Uterus (tissue), 4 donors: ENCODE results near the gene OR2M7. TPM values are rescaled to one million over a fixed set of nuclear protein-coding genes. Genes with fewer than 3 reads are reported as not detected.

Experiments
- DNase-seq, 2 donors: peaks; one replicate each; pipeline ENCODE4 v3.0.0-alpha.2; 2019 to 2020
- H3K27ac ChIP-seq, 2 donors: fragments of 200-600 bp; sonication (generic); 1 replicate in 1 of 2; 2 replicates in 1 of 2; pipeline ENCODE4 v1.5.1; 2016 to 2018
- H3K27me3 ChIP-seq, 2 donors: fragments of 200-600 bp; sonication (generic); one replicate each; pipeline ENCODE4 v1.5.1; 2018 to 2019; ENCODE audit warnings: control low read depth in 1 of 2
- H3K36me3 ChIP-seq, 2 donors: fragments of 200-600 bp; sonication (generic); one replicate each; pipeline ENCODE4 v1.5.1; 2019; ENCODE audit warnings: control low read depth in 1 of 2
- H3K4me1 ChIP-seq, 2 donors: fragments of 200-600 bp; sonication (generic); one replicate each; pipeline ENCODE4 v1.5.1; 2018 to 2019; ENCODE audit warnings: control low read depth in 1 of 2
- H3K4me3 ChIP-seq, 2 donors: fragments of 200-600 bp; sonication (generic); 1 replicate in 1 of 2; 2 replicates in 1 of 2; pipeline ENCODE4 v1.5.1; 2018 to 2019; ENCODE audit warnings: mild to moderate bottlenecking in 1 of 2
- H3K9me3 ChIP-seq, 2 donors: fragments of 200-600 bp; sonication (generic); one replicate each; pipeline ENCODE4 v1.5.1; 2019; ENCODE audit warnings: control low read depth in 1 of 2
- POLR2A ChIP-seq, 2 donors: fragments of 450-650 bp; IDR thresholded peaks; one replicate each; pipeline ENCODE4 v1.6.1; 2016; ENCODE audit warnings: antibody characterized with exemption in 2 of 2, mild to moderate bottlenecking in 1 of 2, moderate library complexity in 1 of 2
- intact Hi-C: fragments of 100-400 bp; cut with DNase I; formaldehyde crosslinking; loops from one replicate; pipeline ENCODE4 v1.15.1; 2023; ENCODE audit warnings: low total_unique reads
- total RNA-seq, 4 donors: library from RNA; depleted of rRNA in 3 of 4; stranded (reverse); fragments of >200 nt in 3 of 4; gene quantifications; one replicate each; pipeline versions ENCODE4 v1.1.0 to v1.2.4, GENCODE V29; 2014 to 2023
- TF ChIP-seq, protein P1 (sequence below), 4 experiments: fragments of 200-600 bp in 2 of 4; fragments of 450-650 bp in 2 of 4; sonication (generic) in 2 of 4; IDR thresholded peaks; one replicate each; pipeline ENCODE4 v1.5.1; 2016 to 2019; ENCODE audit warnings: antibody characterized with exemption in 4 of 4, mild to moderate bottlenecking in 2 of 4, moderate library complexity in 1 of 4
- donor health status: DM: yes; HTN: yes; CAD: no.

Gene OR2M7
- total RNA-seq, 4 donors from 2014 or later, result not detected

DNA sequence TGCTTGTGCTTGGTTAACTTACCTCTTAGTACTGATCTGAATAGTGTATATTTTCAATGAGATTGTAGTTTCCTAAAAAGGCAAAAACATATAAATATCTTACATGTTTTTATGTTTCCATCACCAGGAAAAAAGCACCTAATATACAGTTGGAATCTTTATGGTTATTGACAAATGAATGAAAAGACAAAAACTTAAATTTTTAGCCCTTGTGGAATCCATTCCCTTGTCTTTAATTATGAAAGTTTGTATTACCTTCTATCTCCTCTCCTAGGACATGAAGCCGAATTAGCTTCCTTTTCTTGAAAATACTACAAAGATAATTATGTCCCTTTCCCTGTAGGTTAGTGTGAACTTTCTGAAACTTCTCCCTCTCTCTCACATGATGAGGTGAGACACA lies 21.0 kb downstream of the OR2M7 start, which contains the start of gene OR2T12:
OR2T12 (minus strand) TSS at position 101 of the 400 bp plus-strand sequence. CDS start 7,846 bp downstream, outside the sequence.
- intact Hi-C loops, result no loop called here
- DNase-seq, result no peak
- Histone ChIP-seq H3K4me1 (no peaks in the 10 kb centered on the region), H3K27ac (no peak within 1 kb of the TSS), H3K4me3 (no peak within 1 kb of the TSS), H3K9me3 (no peaks in the 10 kb centered on the region), H3K36me3 (no peaks in the 10 kb centered on the region), H3K27me3 (no peaks in the 10 kb centered on the region)
- TF ChIP-seq POLR2A (IDR thresholded peaks at IDR 0.05), result no peak
- TF ChIP-seq, protein P1, sequence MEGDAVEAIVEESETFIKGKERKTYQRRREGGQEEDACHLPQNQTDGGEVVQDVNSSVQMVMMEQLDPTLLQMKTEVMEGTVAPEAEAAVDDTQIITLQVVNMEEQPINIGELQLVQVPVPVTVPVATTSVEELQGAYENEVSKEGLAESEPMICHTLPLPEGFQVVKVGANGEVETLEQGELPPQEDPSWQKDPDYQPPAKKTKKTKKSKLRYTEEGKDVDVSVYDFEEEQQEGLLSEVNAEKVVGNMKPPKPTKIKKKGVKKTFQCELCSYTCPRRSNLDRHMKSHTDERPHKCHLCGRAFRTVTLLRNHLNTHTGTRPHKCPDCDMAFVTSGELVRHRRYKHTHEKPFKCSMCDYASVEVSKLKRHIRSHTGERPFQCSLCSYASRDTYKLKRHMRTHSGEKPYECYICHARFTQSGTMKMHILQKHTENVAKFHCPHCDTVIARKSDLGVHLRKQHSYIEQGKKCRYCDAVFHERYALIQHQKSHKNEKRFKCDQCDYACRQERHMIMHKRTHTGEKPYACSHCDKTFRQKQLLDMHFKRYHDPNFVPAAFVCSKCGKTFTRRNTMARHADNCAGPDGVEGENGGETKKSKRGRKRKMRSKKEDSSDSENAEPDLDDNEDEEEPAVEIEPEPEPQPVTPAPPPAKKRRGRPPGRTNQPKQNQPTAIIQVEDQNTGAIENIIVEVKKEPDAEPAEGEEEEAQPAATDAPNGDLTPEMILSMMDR (IDR thresholded peaks at IDR 0.05), result no peak

DNA sequence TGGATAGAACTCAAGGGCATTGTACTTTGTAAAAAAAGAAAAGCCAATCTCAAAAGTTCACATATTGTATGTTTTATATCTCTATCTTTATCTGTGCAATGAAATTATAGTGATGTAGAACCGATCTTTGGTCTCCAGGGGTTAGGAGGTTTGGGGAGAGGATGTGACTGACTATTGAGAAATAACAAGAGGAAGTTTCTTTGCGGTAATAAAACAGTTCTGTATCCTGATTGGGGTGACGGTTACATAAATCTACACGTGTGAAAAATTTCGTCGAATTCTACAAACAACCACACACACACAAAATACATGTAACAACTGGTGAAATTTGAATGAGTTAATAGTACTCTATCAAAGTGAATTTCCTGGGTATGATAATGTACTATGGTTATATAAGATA lies 36.0 kb downstream of the OR2M7 start:
- TF ChIP-seq POLR2A (IDR thresholded peaks at IDR 0.05), result no peak
- TF ChIP-seq, protein P1 (IDR thresholded peaks at IDR 0.05), result no peak
- Histone ChIP-seq H3K9me3 (no peaks in the 10 kb centered on the region), H3K4me3 (no peak overlapping the region), H3K4me1 (no peaks in the 10 kb centered on the region), H3K27ac (no peak overlapping the region), H3K36me3 (no peaks in the 10 kb centered on the region), H3K27me3 (no peaks in the 10 kb centered on the region)
- DNase-seq, result no peak
- intact Hi-C loops, result no loop called here

DNA sequence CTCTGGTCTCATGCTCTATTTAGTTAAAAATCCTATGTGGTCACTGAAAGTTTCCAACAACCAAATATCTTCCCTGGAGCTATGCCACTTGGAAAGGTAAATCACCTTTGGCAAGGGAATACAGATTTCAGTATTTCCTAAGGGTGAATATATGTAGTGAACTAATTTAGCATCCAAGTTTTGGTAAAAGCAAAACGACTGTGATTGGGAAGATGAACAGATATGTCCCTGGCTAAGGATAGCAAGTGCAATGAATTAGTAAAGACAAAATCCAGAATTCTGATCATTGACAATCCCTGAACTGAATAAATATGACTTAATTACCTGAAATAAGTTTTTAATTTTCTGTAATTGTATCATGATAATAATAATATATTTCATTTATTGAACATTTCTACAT lies 46.5 kb downstream of the OR2M7 start, which contains the start of gene OR2T33:
OR2T33 (minus strand) TSS at position 101 of the 400 bp plus-strand sequence. CDS start 4,162 bp downstream, outside the sequence.
- TF ChIP-seq POLR2A (IDR thresholded peaks at IDR 0.05), result no peak
- TF ChIP-seq, protein P1 (IDR thresholded peaks at IDR 0.05), result no peak
- H3K9me3 ChIP-seq, result no peaks in the 10 kb centered on the region
- DNase-seq, result no peak
- no peaks in the 10 kb centered on the region for H3K27me3 ChIP-seq
- H3K4me3 ChIP-seq, result no peak within 1 kb of the TSS
- no peaks in the 10 kb centered on the region for H3K36me3 ChIP-seq
- no peak within 1 kb of the TSS for H3K27ac ChIP-seq
- no peaks in the 10 kb centered on the region for H3K4me1 ChIP-seq
- intact Hi-C loops, result no loop called here

Other genes with a start within 250 kb of the OR2M7 start
- under 1 TPM in 1 of 4 donors, not detected in 3; 0.21 TPM for gene OR2L13, start 229.4 kb downstream of the OR2M7 start, total RNA-seq
- gene OR2M5, start 179.4 kb downstream of the OR2M7 start, total RNA-seq, result not detected
- not detected for gene OR2M2, start 149.7 kb downstream of the OR2M7 start, total RNA-seq
- under 1 TPM in 1 of 4 donors, not detected in 3; under 0.01 TPM for gene OR2M3, start 127.3 kb downstream of the OR2M7 start, total RNA-seq
- gene OR2M4, start 93.2 kb downstream of the OR2M7 start, total RNA-seq, result not detected
- gene OR2T33, start 46.6 kb downstream of the OR2M7 start, total RNA-seq, result not detected
- gene OR2T12, start 21.1 kb downstream of the OR2M7 start, total RNA-seq, result not detected
- not detected for gene OR14C36, start 24.2 kb upstream of the OR2M7 start, total RNA-seq
- not detected for gene OR2T4, start 37.1 kb upstream of the OR2M7 start, total RNA-seq
- not detected for gene OR2T6, start 51.2 kb upstream of the OR2M7 start, total RNA-seq
- not detected for gene OR2T1, start 78.5 kb upstream of the OR2M7 start, total RNA-seq
- gene OR2T2, start 121.1 kb upstream of the OR2M7 start, total RNA-seq, result under 1 TPM in 1 of 4 donors, not detected in 3; 0.21 TPM
- gene OR2T3, start 148.8 kb upstream of the OR2M7 start, total RNA-seq, result not detected
- not detected for gene OR2T5, start 164.0 kb upstream of the OR2M7 start, total RNA-seq
- not detected for gene OR2G6, start 183.5 kb upstream of the OR2M7 start, total RNA-seq
- gene OR2T29, start 238.2 kb upstream of the OR2M7 start, total RNA-seq, result not detected